Activated CD8-positive, alpha-beta memory T cell treated with anti-CD3 and anti-CD28 coated beads, Interleukin-2, amount 50 U/mL, for 1 hour (primary cell): Measurements from ENCODE around the gene FOXB1.

Source experiments
- DNase-seq: peaks from one replicate; pipeline ENCODE4 v3.0.0-alpha.2; 2020; ENCODE audit errors: extremely low read depth

Gene FOXB1

GRCh38 chr15:60004009-60004845, at the start of gene FOXB1:
Gene FOXB1 (plus strand): TSS chr15:60004311. CDS start chr15:60004964, 653 bp downstream.
- no peak for DNase-seq

- DNase-seq = no peak
Observed at GRCh38 chr15:59958288-59958687, 45.8 kb upstream of the FOXB1 start.

- DNase-seq = no peak
Observed at GRCh38 chr15:59960318-59960717, 43.8 kb upstream of the FOXB1 start.

- DNase-seq = no peak
Observed at GRCh38 chr15:59963322-59963721, 40.8 kb upstream of the FOXB1 start.

- DNase-seq = no peak
Observed at GRCh38 chr15:59963925-59964324, 40.2 kb upstream of the FOXB1 start.

- DNase-seq = no peak
Observed at GRCh38 chr15:59965741-59966140, 38.4 kb upstream of the FOXB1 start.

- DNase-seq = no peak
Observed at GRCh38 chr15:59966262-59966661, 37.8 kb upstream of the FOXB1 start.

GRCh38 chr15:59968314-59968713, 35.8 kb upstream of the FOXB1 start:
- no peak for DNase-seq

GRCh38 chr15:59972241-59972640, 31.9 kb upstream of the FOXB1 start:
- DNase-seq = no peak

- no peak for DNase-seq
Observed at GRCh38 chr15:59976480-59977271, 27.4 kb upstream of the FOXB1 start.

GRCh38 chr15:59991834-59992233, 12.3 kb upstream of the FOXB1 start:
- no peak for DNase-seq

GRCh38 chr15:59993041-59993750, 10.9 kb upstream of the FOXB1 start:
- DNase-seq = no peak

- DNase-seq = no peak
Observed at GRCh38 chr15:59993950-59994401, 10.1 kb upstream of the FOXB1 start.

GRCh38 chr15:59994526-59994887, 9.6 kb upstream of the FOXB1 start:
- no peak for DNase-seq

GRCh38 chr15:59994888-59995557, 9.1 kb upstream of the FOXB1 start:
- DNase-seq = no peak

- no peak for DNase-seq
Observed at GRCh38 chr15:59995568-59996297, 8.4 kb upstream of the FOXB1 start.

- DNase-seq = no peak
Observed at GRCh38 chr15:59996298-59997041, 7.6 kb upstream of the FOXB1 start.

GRCh38 chr15:59997070-59997701, 6.9 kb upstream of the FOXB1 start:
- no peak for DNase-seq

GRCh38 chr15:59998305-59998949, 5.7 kb upstream of the FOXB1 start:
- no peak for DNase-seq
